ENCODE results near the gene PDE4D. TPM values are rescaled to one million over a fixed set of nuclear protein-coding genes. Genes with fewer than 3 reads are reported as not detected.

The PDE4D gene
- total and polyA plus RNA-seq, 8 donors = 1.5 to 7.1 (median 3.1) TPM

DNA sequence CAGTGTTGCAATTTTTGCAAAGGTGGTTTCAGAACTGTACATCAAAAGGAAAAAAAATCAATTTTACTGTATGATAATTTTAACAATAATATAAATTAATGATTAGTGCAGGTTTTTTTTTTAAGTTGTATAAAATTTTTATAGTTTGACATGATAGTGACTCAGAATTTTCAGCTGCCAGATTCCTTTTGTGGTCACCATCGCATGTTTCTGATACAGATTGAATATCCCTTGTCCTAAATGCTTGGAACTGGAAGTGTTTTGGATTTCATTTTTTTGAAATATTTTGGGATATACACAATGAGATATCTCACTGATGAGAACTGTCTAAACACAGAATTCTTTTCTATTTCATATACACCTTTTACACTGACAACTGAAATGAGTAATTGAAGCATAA lies 949.3 kb downstream of the PDE4D start:
- TF ChIP-seq, protein P1, sequence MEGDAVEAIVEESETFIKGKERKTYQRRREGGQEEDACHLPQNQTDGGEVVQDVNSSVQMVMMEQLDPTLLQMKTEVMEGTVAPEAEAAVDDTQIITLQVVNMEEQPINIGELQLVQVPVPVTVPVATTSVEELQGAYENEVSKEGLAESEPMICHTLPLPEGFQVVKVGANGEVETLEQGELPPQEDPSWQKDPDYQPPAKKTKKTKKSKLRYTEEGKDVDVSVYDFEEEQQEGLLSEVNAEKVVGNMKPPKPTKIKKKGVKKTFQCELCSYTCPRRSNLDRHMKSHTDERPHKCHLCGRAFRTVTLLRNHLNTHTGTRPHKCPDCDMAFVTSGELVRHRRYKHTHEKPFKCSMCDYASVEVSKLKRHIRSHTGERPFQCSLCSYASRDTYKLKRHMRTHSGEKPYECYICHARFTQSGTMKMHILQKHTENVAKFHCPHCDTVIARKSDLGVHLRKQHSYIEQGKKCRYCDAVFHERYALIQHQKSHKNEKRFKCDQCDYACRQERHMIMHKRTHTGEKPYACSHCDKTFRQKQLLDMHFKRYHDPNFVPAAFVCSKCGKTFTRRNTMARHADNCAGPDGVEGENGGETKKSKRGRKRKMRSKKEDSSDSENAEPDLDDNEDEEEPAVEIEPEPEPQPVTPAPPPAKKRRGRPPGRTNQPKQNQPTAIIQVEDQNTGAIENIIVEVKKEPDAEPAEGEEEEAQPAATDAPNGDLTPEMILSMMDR (IDR thresholded peaks at IDR 0.05) = no peak
- Histone ChIP-seq H3K4me3 (no peak overlapping the region), H3K27ac (no peak overlapping the region), H3K9me3 (no peaks in the 10 kb centered on the region), H3K4me1 (peaks cover 0 to 13% (median 12%) of the 10 kb centered on the region in 3 donors), H3K27me3 (no peaks in the 10 kb centered on the region), H3K36me3 (no peaks in the 10 kb centered on the region)
- no peak for DNase-seq
- intact Hi-C loops (cut with DNase I) = no loop called here
- WGBS, 2 donors = 93 to 96% methylated on average over 1 of the region's 1 CpG
- FAIRE-seq = no peak
- no peak for ATAC-seq

DNA sequence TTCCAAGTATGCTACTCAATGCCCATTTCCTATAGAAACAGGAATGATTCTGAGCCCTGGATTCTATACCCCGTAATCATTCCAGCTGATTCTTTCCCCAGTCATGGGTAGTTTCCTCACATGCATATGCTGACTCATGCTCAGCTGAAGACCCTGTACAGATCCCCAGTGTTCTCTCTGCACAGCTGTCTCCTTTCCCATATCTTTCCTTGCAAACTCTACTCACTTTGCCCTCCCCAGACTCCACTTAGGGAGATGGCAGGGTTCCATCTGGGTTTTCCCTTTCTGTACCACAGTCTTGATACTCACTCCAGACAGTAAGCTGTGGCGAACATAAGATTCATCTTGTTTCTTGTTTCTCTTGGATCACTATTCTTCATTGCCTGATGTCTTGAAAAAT lies 953.1 kb downstream of the PDE4D start:
- ATAC-seq = peak; percentile 83 to 96 (median 93)
- no peak for FAIRE-seq
- peak in 3 of 6 donors; percentile 52 to 60 (median 55) for DNase-seq

DNA sequence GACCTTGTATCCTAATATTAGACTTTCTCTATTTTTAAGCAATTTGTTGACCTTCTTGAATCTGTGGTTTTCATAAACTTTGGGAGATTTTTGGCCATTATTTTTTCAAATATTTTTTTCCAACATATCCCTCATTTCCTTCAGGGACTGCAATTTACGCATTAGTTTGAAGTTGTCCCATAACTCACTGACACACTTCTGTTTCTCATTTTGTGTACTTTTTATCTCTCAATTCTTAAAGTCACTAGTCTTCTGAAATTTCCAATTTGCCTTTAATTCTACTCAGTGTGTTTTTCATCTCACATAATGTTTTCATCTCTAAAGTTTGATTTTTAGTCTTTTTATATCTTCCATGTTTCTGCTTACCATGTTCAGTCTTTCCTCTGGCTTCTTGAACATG lies 953.9 kb downstream of the PDE4D start:
- Histone ChIP-seq H3K27me3 (no peaks in the 10 kb centered on the region), H3K36me3 (no peaks in the 10 kb centered on the region), H3K9me3 (no peaks in the 10 kb centered on the region), H3K4me3 (no peak overlapping the region), H3K4me1 (peaks cover 0 to 13% (median 12%) of the 10 kb centered on the region in 3 donors), H3K27ac (no peak overlapping the region)
- FAIRE-seq (no peak), ATAC-seq (no peak), DNase-seq (no peak)
- WGBS, 2 donors = 90 to 97% methylated on average over 1 of the region's 1 CpG
- intact Hi-C loops (cut with DNase I) = no loop called here
- TF ChIP-seq, protein P1 (IDR thresholded peaks at IDR 0.05) = no peak

More for the DNA sequence above, 953.1 kb downstream of the PDE4D start:
- H3K4me1 ChIP-seq = peaks cover 0 to 13% (median 12%) of the 10 kb centered on the region in 3 donors
- 38 to 52% methylated on average over 2 of the region's 2 CpGs for WGBS, 2 donors
- H3K4me3 ChIP-seq = no peak overlapping the region
- intact Hi-C loops (cut with DNase I) = no loop called here
- H3K36me3 ChIP-seq = no peaks in the 10 kb centered on the region
- H3K9me3 ChIP-seq = no peaks in the 10 kb centered on the region
- H3K27me3 ChIP-seq = no peaks in the 10 kb centered on the region
- TF ChIP-seq, protein P1 (IDR thresholded peaks at IDR 0.05) = no peak
- no peak overlapping the region for H3K27ac ChIP-seq

DNA sequence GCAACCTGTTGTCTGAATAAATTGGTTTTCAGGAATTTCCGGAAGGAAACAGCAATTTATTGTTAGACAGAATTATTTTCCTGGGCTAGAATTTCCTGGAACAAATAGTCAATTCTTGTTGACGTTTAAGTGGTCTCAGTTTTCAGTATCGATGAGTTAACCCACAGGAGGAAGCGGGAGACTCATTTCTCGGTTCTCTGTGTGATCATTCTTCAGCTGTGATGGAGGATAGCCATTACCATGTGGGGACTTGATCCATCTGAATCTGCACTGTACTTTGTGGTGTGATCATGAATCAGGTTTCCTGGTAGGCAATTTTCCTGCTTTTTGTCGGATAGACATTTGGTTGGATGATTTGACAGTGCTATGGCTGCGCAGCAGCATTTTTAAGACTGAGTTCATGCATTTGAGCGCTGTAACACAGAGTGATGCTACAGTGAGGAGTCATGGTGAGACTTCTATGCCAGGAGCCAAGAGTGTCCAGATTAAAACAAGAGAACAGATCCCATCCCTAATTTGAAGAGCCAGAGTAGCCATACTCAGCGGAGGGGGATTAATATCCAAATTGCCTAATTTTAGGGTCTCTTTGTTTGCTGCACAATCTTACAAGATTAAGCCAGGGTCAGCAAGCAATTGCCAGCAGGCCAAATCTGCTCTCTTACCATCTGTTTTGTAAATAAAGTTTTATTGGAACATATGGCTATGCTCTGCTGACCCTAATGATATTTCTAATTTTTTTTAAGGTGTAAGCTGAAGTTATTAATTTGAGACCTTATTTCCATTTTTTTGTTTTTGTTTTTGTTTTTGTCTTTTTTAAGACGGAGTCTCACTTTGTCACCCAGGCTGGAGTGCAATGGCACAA lies 954.7 kb downstream of the PDE4D start:
- Histone ChIP-seq H3K4me1 (peaks cover 0 to 13% (median 12%) of the 10 kb centered on the region in 3 donors), H3K9me3 (no peaks in the 10 kb centered on the region), H3K4me3 (no peak overlapping the region), H3K27me3 (no peaks in the 10 kb centered on the region), H3K27ac (no peak overlapping the region), H3K36me3 (no peaks in the 10 kb centered on the region)
- FAIRE-seq (no peak), ATAC-seq (no peak), DNase-seq (no peak)
- intact Hi-C loops (cut with DNase I) = no loop called here
- TF ChIP-seq, protein P1 (IDR thresholded peaks at IDR 0.05) = no peak
- WGBS, 2 donors = 92 to 94% methylated on average over 10 of the region's 10 CpGs

Data from pancreas (tissue), 10 donors.